ENCODE measurements around the gene GOLGA1. TPM values are rescaled to one million over a fixed set of nuclear protein-coding genes. Genes with fewer than 3 reads are reported as not detected.

The GOLGA1 gene
- 14.2 and 23.3 TPM in 2 replicates for total RNA-seq (2014; rRNA removed; shearing (Covaris generic); ENCODE audit: low replicate concordance)

- peak; percentile 96 for DNase-seq
- Histone ChIP-seq H3K4me2 (ENCODE audit: low read depth, low read length, poor library complexity, severe bottlenecking) (peak within 1 kb of the TSS; percentile 92), H3K4me3 (ENCODE audit: low read length) (peak within 1 kb of the TSS; percentile 91), H3K79me2 (ENCODE audit: low read length) (peaks cover 37% of the 10 kb centered on the region), H3K27me3 (ENCODE audit: low read length) (no peaks in the 10 kb centered on the region), H3K9me2 (replicated peaks; ENCODE audit: insufficient read depth, low read length) (no peaks in the 10 kb centered on the region), H4K20me1 (ENCODE audit: insufficient read depth, low read depth, low read length) (no peaks in the 10 kb centered on the region), H3K27ac (ENCODE audit: low read length) (peak within 1 kb of the TSS; percentile 84), H2AFZ (ENCODE audit: low read length) (peak within 1 kb of the TSS; percentile 69), H3K9me3 (ENCODE audit: low read length) (no peaks in the 10 kb centered on the region), H3K9ac (ENCODE audit: low read length) (peak within 1 kb of the TSS; percentile 88), H3K4me1 (ENCODE audit: low read length) (peaks cover 35% of the 10 kb centered on the region), H3K36me3 (ENCODE audit: insufficient read depth, low read length) (peaks cover 11% of the 10 kb centered on the region; the same call in 1 of the 2 replicates)
These were observed at the start of gene GOLGA1 for GRCh38 chr9:124940894-124941678. TSS of gene GOLGA1 (minus strand) at chr9:124941083. CDS start at chr9:124938711, 2,372 bp downstream.

GRCh38 chr9:124983698-124984097, 42.8 kb upstream of the GOLGA1 start:
- no peaks in the 10 kb centered on the region for H3K9me2 ChIP-seq (replicated peaks; ENCODE audit: insufficient read depth, low read length)
- H3K9ac ChIP-seq (ENCODE audit: low read length): no peak overlapping the region
- no peak overlapping the region for H3K4me2 ChIP-seq (ENCODE audit: low read depth, low read length, poor library complexity, severe bottlenecking)
- H3K4me3 ChIP-seq (ENCODE audit: low read length): no peak overlapping the region
- no peaks in the 10 kb centered on the region for H3K9me3 ChIP-seq (ENCODE audit: low read length)
- no peaks in the 10 kb centered on the region for H4K20me1 ChIP-seq (ENCODE audit: insufficient read depth, low read depth, low read length)
- no peaks in the 10 kb centered on the region for H3K79me2 ChIP-seq (ENCODE audit: low read length)
- peaks cover 19% of the 10 kb centered on the region; the same call in 1 of the 2 replicates for H3K36me3 ChIP-seq (ENCODE audit: insufficient read depth, low read length)
- H3K27ac ChIP-seq (ENCODE audit: low read length): no peak overlapping the region
- H3K27me3 ChIP-seq (ENCODE audit: low read length): no peaks in the 10 kb centered on the region
- H2AFZ ChIP-seq (ENCODE audit: low read length): no peak overlapping the region
- no peak for DNase-seq
- H3K4me1 ChIP-seq (ENCODE audit: low read length): no peaks in the 10 kb centered on the region

DNA sequence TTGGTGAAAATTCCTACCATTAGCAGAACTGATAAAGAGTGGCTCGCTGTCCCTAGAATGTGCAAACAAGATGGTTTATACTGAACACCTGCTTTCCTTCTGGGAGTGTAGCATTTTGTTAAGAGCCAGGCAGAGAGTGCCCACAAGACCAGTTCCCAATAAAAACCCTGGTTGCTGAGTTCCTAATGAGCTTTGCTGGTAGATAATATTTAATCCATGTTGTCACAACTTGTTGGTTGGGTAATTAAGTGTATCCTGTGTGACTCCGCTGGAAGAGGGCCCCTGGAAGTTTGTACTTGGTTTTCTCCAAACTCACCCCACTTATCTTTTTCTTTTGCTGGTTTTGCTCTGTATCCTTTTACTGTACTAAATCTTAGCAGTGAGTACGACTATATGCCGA, 39.5 kb upstream of the GOLGA1 start:
- Histone ChIP-seq H3K79me2 (ENCODE audit: low read length) (no peaks in the 10 kb centered on the region), H2AFZ (ENCODE audit: low read length) (no peak overlapping the region), H3K4me1 (ENCODE audit: low read length) (no peaks in the 10 kb centered on the region), H3K9ac (ENCODE audit: low read length) (no peak overlapping the region), H3K27ac (ENCODE audit: low read length) (no peak overlapping the region), H3K4me3 (ENCODE audit: low read length) (no peak overlapping the region), H3K9me2 (replicated peaks; ENCODE audit: insufficient read depth, low read length) (no peaks in the 10 kb centered on the region), H3K9me3 (ENCODE audit: low read length) (no peaks in the 10 kb centered on the region), H3K36me3 (ENCODE audit: insufficient read depth, low read length) (peaks cover 19% of the 10 kb centered on the region; the same call in 1 of the 2 replicates), H4K20me1 (ENCODE audit: insufficient read depth, low read depth, low read length) (no peaks in the 10 kb centered on the region), H3K4me2 (ENCODE audit: low read depth, low read length, poor library complexity, severe bottlenecking) (no peak overlapping the region), H3K27me3 (ENCODE audit: low read length) (no peaks in the 10 kb centered on the region)
- no peak for DNase-seq

- Histone ChIP-seq H3K27ac (ENCODE audit: low read length) (no peak overlapping the region), H3K79me2 (ENCODE audit: low read length) (no peaks in the 10 kb centered on the region), H3K4me2 (ENCODE audit: low read depth, low read length, poor library complexity, severe bottlenecking) (no peak overlapping the region), H3K27me3 (ENCODE audit: low read length) (no peaks in the 10 kb centered on the region), H3K9ac (ENCODE audit: low read length) (no peak overlapping the region), H3K36me3 (ENCODE audit: insufficient read depth, low read length) (peaks cover 16% of the 10 kb centered on the region; the same call in 1 of the 2 replicates), H3K4me3 (ENCODE audit: low read length) (no peak overlapping the region), H3K9me2 (replicated peaks; ENCODE audit: insufficient read depth, low read length) (no peaks in the 10 kb centered on the region), H3K4me1 (ENCODE audit: low read length) (no peaks in the 10 kb centered on the region), H2AFZ (ENCODE audit: low read length) (no peak overlapping the region), H4K20me1 (ENCODE audit: insufficient read depth, low read depth, low read length) (no peaks in the 10 kb centered on the region), H3K9me3 (ENCODE audit: low read length) (no peaks in the 10 kb centered on the region)
- DNase-seq: no peak
These were observed 34.2 kb upstream of the GOLGA1 start for GRCh38 chr9:124975131-124975530.

DNA sequence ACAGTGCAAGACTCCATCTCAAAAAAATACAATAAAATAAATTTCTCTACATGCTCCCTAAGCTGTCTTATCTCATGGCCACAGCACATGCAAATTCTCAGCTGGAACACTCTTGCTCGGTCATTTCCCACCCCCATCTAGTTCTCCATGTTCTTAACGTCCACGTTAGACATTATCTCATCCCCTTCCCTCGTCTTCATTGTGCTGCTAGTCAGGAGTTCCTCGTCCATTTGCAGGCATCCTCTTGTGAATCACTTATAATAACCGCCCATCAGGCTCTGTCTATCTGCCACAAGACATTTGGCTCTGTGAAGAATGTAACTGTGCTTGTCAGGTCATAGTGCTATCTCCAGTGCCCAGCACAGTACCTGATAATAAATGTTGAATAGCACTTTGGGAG, 32.9 kb upstream of the GOLGA1 start:
- H3K4me2 ChIP-seq (ENCODE audit: low read depth, low read length, poor library complexity, severe bottlenecking): no peak overlapping the region
- no peak overlapping the region for H3K9ac ChIP-seq (ENCODE audit: low read length)
- no peak for DNase-seq
- H3K4me1 ChIP-seq (ENCODE audit: low read length): no peaks in the 10 kb centered on the region
- H4K20me1 ChIP-seq (ENCODE audit: insufficient read depth, low read depth, low read length): no peaks in the 10 kb centered on the region
- H3K9me3 ChIP-seq (ENCODE audit: low read length): no peaks in the 10 kb centered on the region
- no peak overlapping the region for H3K27ac ChIP-seq (ENCODE audit: low read length)
- H2AFZ ChIP-seq (ENCODE audit: low read length): no peak overlapping the region
- no peaks in the 10 kb centered on the region for H3K9me2 ChIP-seq (replicated peaks; ENCODE audit: insufficient read depth, low read length)
- H3K4me3 ChIP-seq (ENCODE audit: low read length): no peak overlapping the region
- H3K79me2 ChIP-seq (ENCODE audit: low read length): no peaks in the 10 kb centered on the region
- H3K27me3 ChIP-seq (ENCODE audit: low read length): no peaks in the 10 kb centered on the region
- H3K36me3 ChIP-seq (ENCODE audit: insufficient read depth, low read length): peaks cover 16% of the 10 kb centered on the region; the same call in 1 of the 2 replicates

DNA sequence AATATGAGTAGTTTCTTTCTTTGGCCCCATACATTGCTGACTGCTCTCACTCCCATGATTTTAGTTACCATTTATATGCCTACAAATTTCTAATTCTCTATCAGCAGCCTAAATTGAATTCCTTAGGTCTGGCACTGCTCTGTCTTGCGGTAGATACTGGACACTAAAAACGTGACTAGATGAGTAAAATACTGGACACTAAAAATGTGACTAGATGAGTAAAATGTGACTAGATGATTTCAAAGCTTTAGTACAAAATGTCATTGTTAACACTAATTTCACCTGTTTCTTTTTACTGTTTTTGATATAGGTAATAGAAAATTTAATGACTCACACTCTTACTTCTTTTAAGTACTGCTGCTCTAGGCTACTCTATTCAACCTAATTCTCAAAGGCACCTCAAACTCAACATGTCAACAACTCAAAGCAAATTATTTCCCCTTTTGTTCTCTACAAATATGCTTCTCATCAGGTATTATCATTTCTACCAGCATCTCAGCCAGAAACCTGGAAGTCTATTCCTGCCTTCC, 31.4 kb upstream of the GOLGA1 start:
- Histone ChIP-seq H3K36me3 (ENCODE audit: insufficient read depth, low read length) (peaks cover 16% of the 10 kb centered on the region; the same call in 1 of the 2 replicates), H3K9me3 (ENCODE audit: low read length) (no peaks in the 10 kb centered on the region), H3K27me3 (ENCODE audit: low read length) (no peaks in the 10 kb centered on the region), H3K4me2 (ENCODE audit: low read depth, low read length, poor library complexity, severe bottlenecking) (no peak overlapping the region), H3K4me1 (ENCODE audit: low read length) (no peaks in the 10 kb centered on the region), H3K9me2 (replicated peaks; ENCODE audit: insufficient read depth, low read length) (no peaks in the 10 kb centered on the region), H3K79me2 (ENCODE audit: low read length) (no peaks in the 10 kb centered on the region), H3K4me3 (ENCODE audit: low read length) (no peak overlapping the region), H4K20me1 (ENCODE audit: insufficient read depth, low read depth, low read length) (no peaks in the 10 kb centered on the region), H2AFZ (ENCODE audit: low read length) (no peak overlapping the region), H3K9ac (ENCODE audit: low read length) (no peak overlapping the region), H3K27ac (ENCODE audit: low read length) (no peak overlapping the region)
- DNase-seq: no peak

- H3K27me3 ChIP-seq (ENCODE audit: low read length): no peaks in the 10 kb centered on the region
- H3K9me3 ChIP-seq (ENCODE audit: low read length): no peaks in the 10 kb centered on the region
- no peak overlapping the region for H3K9ac ChIP-seq (ENCODE audit: low read length)
- H4K20me1 ChIP-seq (ENCODE audit: insufficient read depth, low read depth, low read length): no peaks in the 10 kb centered on the region
- no peak overlapping the region for H2AFZ ChIP-seq (ENCODE audit: low read length)
- H3K79me2 ChIP-seq (ENCODE audit: low read length): no peaks in the 10 kb centered on the region
- H3K4me1 ChIP-seq (ENCODE audit: low read length): peaks cover 5% of the 10 kb centered on the region
- H3K27ac ChIP-seq (ENCODE audit: low read length): no peak overlapping the region
- no peak overlapping the region for H3K4me2 ChIP-seq (ENCODE audit: low read depth, low read length, poor library complexity, severe bottlenecking)
- H3K9me2 ChIP-seq (replicated peaks; ENCODE audit: insufficient read depth, low read length): no peaks in the 10 kb centered on the region
- H3K4me3 ChIP-seq (ENCODE audit: low read length): no peak overlapping the region
- DNase-seq: no peak
- peaks cover 11% of the 10 kb centered on the region; the same call in 1 of the 2 replicates for H3K36me3 ChIP-seq (ENCODE audit: insufficient read depth, low read length)
These were observed 28.5 kb upstream of the GOLGA1 start for GRCh38 chr9:124969401-124969800.

GRCh38 chr9:124968238-124968637, 27.4 kb upstream of the GOLGA1 start:
- Histone ChIP-seq H3K9ac (ENCODE audit: low read length) (no peak overlapping the region), H3K9me2 (replicated peaks; ENCODE audit: insufficient read depth, low read length) (no peaks in the 10 kb centered on the region), H3K79me2 (ENCODE audit: low read length) (no peaks in the 10 kb centered on the region), H3K4me3 (ENCODE audit: low read length) (no peak overlapping the region), H3K27me3 (ENCODE audit: low read length) (no peaks in the 10 kb centered on the region), H3K4me2 (ENCODE audit: low read depth, low read length, poor library complexity, severe bottlenecking) (no peak overlapping the region), H3K36me3 (ENCODE audit: insufficient read depth, low read length) (peaks cover 5% of the 10 kb centered on the region; the same call in 1 of the 2 replicates), H3K27ac (ENCODE audit: low read length) (no peak overlapping the region), H4K20me1 (ENCODE audit: insufficient read depth, low read depth, low read length) (no peaks in the 10 kb centered on the region), H3K9me3 (ENCODE audit: low read length) (no peaks in the 10 kb centered on the region), H2AFZ (ENCODE audit: low read length) (no peak overlapping the region), H3K4me1 (ENCODE audit: low read length) (peaks cover 16% of the 10 kb centered on the region)
- no peak for DNase-seq
